ENCODE results near the gene TBL3.

- TF ChIP-seq CTCF (IDR thresholded peaks at IDR 0.05) (no peak), ZFX (IDR thresholded peaks at IDR 0.05; ENCODE audit: borderline replicate concordance) (no peak)
These were observed 56.9 kb downstream of the TBL3 start for GRCh38 chr16:2028620-2029220.
